Bronchial epithelial cell (primary cell): Measurements from ENCODE around the gene TMEM170B. TPM values are rescaled to one million over a fixed set of nuclear protein-coding genes. Genes with fewer than 3 reads are reported as not detected.

ENCODE experiments used
- DNase-seq: peaks from one replicate; pipeline ENCODE4 v3.0.0-alpha.2; 2010; ENCODE audit warnings: low read depth
- FAIRE-seq: peaks from 2 replicates; lab custom pipeline; 2011; peaks lifted over from hg19 to GRCh38; lab: Jason Lieb, UNC
- H3K27me3 ChIP-seq: 2 replicates; pipeline ENCODE4 v1.5.1; 2011; ENCODE audit warnings: low read length; ENCODE audit not compliant: control insufficient read depth, insufficient read depth
- H3K36me3 ChIP-seq: 2 replicates; pipeline ENCODE4 v1.5.1; 2011; ENCODE audit warnings: low read length; ENCODE audit not compliant: control insufficient read depth, insufficient read depth
- H3K4me3 ChIP-seq: 2 replicates; pipeline ENCODE4 v1.5.1; 2011; ENCODE audit warnings: mild to moderate bottlenecking, low read depth, low read length, control low read depth
- total RNA-seq: library from RNA; depleted of rRNA; stranded (reverse); fragments of >200 nt; gene quantifications from 2 replicates; pipeline ENCODE4 v1.2.1, GENCODE V29; 2014
- TF ChIP-seq, protein P1 (sequence below): IDR thresholded peaks from 2 replicates; pipeline ENCODE4 v1.5.1; 2011; ENCODE audit warnings: mild to moderate bottlenecking, moderate library complexity, low read length, control low read depth, inconsistent platforms; ENCODE audit not compliant: insufficient read depth, severe bottlenecking

Gene TMEM170B
- total RNA-seq, 1 donor from 2014 or later, result under 0.01 TPM

DNA sequence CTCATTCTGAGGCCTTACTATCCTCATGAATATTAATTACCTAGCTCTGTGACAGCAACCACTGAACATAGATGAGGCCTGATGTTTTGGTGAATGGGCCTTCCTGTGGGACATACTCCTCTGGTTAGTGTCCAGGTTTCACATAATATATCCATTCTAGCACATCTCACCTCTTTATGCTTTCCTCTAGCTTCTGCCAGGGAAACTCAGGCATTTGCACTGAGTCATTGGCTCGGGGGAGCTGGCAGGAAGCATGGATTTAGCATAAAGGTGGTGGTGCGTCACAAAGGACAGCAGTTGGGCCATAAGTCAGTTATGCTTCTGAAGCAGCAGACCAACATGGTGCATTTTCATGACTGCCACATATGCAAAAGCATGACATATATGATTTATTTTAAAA lies 37.5 kb upstream of the TMEM170B start:
- DNase-seq (peak; percentile 81), FAIRE-seq (no peak)
- Histone ChIP-seq H3K36me3 (no peaks in the 10 kb centered on the region), H3K4me3 (no peak overlapping the region), H3K27me3 (no peaks in the 10 kb centered on the region)
- TF ChIP-seq, protein P1, sequence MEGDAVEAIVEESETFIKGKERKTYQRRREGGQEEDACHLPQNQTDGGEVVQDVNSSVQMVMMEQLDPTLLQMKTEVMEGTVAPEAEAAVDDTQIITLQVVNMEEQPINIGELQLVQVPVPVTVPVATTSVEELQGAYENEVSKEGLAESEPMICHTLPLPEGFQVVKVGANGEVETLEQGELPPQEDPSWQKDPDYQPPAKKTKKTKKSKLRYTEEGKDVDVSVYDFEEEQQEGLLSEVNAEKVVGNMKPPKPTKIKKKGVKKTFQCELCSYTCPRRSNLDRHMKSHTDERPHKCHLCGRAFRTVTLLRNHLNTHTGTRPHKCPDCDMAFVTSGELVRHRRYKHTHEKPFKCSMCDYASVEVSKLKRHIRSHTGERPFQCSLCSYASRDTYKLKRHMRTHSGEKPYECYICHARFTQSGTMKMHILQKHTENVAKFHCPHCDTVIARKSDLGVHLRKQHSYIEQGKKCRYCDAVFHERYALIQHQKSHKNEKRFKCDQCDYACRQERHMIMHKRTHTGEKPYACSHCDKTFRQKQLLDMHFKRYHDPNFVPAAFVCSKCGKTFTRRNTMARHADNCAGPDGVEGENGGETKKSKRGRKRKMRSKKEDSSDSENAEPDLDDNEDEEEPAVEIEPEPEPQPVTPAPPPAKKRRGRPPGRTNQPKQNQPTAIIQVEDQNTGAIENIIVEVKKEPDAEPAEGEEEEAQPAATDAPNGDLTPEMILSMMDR, result no peak

DNA sequence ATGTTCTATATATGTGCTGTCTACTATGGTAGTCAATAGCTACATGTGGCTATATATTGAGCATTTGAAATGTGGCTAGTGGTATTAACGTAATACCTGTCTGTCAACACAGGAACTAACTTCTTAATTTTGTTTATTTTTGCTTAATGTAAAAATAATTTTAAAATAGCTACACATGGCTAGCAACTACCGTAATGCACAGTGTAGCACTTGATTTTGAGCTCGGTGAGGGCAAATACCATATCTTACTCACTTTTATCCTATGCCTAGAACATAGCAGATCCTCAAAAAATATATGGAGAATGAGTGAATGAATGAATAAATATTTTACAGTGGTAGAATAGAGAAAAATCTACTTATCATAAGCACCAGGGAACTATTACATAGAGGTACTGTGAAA lies 28.1 kb upstream of the TMEM170B start:
- TF ChIP-seq, protein P1, result no peak
- FAIRE-seq (no peak), DNase-seq (no peak)
- Histone ChIP-seq H3K36me3 (no peaks in the 10 kb centered on the region), H3K4me3 (no peak overlapping the region), H3K27me3 (no peaks in the 10 kb centered on the region)

DNA sequence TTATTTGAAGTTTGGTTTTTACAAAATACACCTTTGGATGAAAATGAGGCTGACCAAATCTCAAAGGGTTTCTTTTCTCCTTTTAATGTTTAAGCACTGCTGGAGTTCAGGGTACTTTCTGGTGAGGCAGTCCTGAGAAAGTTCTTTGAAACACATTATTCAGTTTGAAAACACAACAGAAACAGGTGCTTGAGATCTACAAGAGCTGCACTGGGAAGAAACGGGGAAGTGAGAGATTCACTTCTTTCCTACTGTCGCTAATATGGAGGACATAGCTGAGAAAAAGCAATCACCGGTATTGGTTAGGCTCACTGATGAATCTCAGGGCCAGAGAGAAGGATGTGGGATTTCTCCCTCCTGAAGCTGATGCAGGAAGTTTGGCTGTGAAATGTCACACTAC lies 22.9 kb upstream of the TMEM170B start:
- no peak for DNase-seq
- no peaks in the 10 kb centered on the region for H3K27me3 ChIP-seq
- FAIRE-seq, result peak; percentile 18
- TF ChIP-seq, protein P1, result no peak
- no peaks in the 10 kb centered on the region for H3K36me3 ChIP-seq
- no peak overlapping the region for H3K4me3 ChIP-seq

DNA sequence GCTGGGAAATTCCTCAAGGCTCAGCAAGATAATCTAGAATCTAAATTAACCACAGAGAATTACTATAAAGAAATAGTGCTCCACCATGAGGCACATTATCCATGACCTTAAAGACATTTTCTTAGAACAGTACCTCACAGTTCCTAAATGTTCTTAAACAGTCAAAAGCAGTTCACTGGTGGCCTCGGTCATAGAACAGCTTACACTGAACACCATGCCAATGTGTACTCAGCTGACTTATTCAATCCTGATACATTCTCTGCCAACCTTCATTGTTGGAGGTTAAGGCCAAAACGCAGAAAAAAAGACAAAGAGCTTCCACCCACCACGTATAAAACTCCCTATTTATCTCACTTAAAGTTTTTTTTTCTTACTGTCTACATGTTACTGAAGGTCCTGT lies 21.8 kb upstream of the TMEM170B start:
- no peak for DNase-seq

DNA sequence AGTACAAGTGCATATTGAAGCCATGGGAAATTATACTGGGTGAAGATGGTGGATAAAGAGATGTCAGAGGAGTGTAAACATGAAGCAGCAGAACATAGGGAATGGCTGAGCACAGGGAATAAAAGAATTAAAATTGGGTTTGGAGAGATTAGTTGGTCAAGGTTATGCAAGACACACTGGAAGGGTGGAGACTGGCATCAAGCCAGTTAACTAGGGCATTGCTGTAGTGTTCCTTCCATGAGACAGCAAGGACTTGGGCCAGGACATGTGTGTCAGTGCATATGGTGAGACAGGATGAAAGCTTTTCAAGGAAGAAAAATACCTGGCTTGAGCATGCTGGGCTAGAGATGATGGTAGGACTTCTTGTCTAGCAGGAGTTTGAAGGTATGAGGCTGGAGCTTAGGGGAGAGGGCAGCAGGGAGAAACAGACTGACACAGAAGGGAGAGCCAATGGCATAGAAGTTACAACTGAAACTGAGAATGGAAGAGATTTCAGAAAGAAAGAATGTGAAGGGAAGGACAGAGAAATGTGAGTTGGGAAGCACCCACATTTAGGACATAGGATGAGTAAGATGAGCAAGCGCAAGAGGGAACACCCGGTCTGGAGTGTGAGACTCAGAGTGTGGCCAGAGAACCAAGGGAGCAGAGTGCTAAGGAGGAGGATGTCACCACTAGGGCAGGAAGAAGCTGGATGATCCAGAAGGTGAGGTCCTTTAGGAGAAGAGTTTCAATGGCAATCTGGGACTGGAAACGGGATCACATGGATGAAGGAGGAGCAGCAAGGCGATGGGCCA lies 14.5 kb upstream of the TMEM170B start:
- H3K4me3 ChIP-seq, result no peak overlapping the region
- FAIRE-seq (peak; percentile 36), DNase-seq (peak; percentile 41)
- no peaks in the 10 kb centered on the region for H3K36me3 ChIP-seq
- no peaks in the 10 kb centered on the region for H3K27me3 ChIP-seq
- TF ChIP-seq, protein P1, result no peak

More for the DNA sequence above, 21.8 kb upstream of the TMEM170B start:
- no peak for FAIRE-seq
- Histone ChIP-seq H3K36me3 (no peaks in the 10 kb centered on the region), H3K27me3 (no peaks in the 10 kb centered on the region), H3K4me3 (no peak overlapping the region)
- TF ChIP-seq, protein P1, result no peak
